Measurements from ENCODE around the gene LRP5.
A peak's percentile ranks its signal among the peaks of the same experiment; 100 is the strongest.

LRP5 gene

DNA sequence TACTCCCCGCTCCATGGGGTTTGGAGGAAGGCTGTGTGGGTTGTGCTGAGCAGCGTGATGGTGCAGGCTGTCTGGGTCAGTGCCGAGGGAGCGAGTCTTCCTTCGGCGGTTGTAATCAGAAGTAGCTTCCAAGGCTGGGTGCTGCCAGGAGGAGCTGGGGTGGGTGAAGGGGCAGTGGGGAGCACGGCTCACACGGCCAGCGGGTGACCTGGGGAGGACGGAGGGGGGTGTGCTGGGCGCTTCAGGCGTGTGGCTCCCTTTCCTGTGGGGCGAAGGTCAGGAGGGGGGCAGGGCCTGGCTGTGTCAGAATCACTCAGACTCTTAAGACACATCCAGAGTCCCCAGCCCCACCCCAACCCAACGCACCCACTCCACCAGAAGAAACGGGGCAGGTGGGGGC, 60.2 kb downstream of the LRP5 start:
- no peak for DNase-seq

DNA sequence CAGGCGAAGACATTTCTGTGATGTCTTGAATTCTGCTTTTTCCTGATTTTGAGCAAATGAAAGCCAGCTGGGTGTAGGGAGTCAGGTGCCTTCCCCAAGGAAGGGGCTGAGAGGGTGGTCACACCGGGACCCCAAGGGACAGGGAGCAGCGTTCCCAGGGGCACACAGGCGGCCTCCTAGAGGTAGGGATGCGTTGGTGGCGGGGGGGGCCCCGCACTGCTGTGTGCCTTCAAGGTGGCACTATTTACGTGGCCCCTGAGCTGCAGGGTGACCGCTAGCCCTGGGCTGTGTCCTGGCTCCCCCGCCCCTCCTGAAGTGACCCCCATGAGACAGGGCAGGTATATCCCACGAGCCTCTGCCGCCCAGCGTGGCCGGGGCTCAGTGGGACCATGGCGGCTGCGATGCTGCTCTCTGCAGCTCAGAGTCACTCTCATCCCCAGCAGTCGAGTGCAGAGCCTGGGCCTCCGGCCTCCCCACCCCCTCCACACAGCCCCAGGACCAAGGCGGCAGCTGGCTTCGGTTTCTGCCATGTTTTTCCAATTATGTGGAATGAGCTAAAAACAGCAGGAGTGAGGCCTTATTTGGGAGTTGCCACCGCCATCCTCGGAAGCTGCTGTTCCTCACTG, 60.9 kb downstream of the LRP5 start:
- no peak for DNase-seq

DNA sequence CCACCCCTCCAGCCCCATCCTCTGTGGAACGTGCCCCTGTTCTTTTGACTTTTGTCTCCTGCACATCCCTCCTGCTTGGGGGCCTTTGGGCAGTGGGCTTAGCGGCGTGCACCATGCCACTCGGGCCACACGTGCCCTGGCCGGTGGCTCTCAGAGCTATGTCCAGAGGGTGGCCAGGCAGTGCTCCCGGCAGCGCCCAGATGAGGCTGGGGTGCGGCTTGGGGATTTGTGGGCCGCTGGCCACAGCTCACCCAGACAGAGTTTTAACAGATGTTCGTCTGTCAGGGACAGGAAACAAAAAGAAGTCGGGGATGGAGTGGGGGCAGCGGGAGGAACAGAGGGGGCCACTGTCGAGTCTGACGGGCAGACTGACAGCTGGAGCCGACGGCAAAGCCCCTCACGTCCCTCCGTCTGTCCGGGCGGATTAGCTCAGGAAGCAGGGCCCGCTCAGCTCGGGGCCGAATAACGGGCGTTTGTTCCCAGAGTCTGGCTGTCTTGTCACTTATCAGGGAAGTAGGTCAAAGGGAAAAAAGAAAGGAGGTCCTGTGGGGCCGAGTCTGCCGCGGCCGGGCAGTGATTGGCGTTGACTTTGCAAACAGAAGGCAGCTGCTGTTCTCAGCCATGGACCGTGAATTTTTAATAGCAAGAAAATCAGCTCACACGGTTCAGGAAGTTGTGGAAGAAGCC, 61.6 kb downstream of the LRP5 start:
- peak; percentile 15 for DNase-seq

DNA sequence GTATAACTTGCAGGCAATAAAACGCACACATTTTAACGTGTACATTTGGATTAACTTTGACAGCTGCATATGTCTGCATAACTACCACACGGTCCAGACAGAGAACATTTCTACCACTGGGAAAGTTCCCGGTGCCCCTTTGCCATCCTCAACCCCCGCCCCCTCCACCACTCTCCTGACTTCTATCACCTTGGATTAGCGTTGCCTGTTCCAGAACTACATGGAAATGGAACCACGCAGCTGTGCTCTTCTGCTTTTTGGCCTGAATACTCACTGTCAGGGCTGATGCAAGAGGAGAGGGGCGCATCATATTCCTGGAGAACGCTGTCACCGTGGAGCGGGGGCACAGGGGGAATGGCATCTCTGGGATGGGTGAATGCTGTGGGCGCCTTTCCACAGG, 62.1 kb downstream of the LRP5 start:
- peak; percentile 26 for DNase-seq

DNA sequence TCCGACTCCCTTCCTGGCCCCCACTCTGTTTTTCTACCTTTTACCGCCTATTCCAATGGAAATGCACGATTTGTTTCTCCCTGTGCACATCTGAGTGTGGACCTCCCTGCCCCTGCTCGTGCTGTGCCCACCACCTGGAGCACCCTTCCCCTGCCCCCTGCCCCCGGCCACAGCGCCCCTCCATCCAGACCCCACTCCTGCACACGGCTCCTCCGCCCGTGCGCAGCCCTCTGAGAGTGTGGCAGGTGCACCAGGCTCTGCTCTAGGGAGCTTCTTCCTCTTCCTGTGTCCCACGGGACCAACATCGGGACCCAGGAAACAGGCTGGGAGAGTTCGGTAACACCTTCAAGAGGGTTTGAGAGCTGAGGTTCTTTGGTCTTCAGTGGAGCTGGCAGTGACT, 62.9 kb downstream of the LRP5 start:
- no peak for DNase-seq

DNA sequence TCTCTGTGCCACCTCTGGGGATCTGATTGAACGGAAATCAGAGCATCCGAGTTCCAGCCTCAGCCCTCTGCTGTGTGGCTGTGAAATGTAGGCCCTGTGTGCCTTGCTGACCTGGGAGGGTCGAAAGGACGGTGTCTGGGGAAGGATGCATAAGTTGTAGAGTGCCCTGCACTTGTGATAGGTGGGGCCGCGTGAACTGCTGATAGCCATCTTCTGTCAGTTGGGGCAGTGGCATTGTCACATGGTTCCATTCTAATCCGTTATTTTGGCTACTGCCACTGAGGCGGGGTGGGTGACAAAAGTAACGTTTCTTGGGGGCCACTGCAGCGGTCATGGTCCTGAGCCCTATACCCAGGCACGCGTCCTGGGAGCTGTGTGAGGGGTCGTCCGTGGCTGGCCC, 63.4 kb downstream of the LRP5 start:
- DNase-seq = no peak

DNA sequence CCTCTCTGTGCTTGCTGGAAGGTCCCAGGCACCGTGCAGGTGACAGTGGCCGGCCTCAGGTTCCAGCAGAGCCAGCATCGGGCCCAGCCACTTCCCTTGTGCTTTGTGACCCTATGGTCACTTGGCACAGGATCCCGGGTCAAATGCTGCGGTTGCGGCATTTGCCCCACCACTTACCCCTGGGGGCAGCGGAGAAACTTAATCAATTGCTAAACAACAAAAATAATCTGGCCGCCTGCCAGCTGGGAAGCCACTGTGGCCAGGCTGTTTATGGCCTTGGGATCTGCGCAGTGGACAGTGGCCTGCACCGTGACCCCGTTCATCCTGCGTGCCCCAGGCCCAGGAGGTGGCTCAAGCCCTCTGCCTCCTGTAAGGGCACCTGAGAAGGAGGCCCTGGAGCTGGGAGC, 65.0 kb downstream of the LRP5 start:
- DNase-seq = no peak

DNA sequence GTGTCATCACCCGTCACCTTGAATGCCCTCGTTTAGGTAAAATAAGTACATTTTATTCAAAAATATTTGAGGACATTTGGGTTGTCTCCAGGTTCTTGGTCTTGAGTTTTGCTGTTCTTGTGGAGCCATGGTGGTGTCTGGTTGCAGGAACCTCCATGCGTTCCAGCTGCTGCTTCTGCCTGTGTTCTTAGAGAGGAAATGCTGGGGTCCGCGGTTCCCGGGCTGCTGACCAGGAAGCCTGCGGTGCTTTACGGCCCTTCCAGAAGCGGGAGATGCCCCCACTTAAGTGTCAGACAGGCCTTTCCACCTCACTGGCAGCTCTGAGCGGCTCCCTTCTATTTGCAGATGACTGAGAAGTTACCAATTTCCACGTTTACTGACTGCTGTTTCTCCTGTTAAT, 66.8 kb downstream of the LRP5 start:
- DNase-seq = no peak

DNA sequence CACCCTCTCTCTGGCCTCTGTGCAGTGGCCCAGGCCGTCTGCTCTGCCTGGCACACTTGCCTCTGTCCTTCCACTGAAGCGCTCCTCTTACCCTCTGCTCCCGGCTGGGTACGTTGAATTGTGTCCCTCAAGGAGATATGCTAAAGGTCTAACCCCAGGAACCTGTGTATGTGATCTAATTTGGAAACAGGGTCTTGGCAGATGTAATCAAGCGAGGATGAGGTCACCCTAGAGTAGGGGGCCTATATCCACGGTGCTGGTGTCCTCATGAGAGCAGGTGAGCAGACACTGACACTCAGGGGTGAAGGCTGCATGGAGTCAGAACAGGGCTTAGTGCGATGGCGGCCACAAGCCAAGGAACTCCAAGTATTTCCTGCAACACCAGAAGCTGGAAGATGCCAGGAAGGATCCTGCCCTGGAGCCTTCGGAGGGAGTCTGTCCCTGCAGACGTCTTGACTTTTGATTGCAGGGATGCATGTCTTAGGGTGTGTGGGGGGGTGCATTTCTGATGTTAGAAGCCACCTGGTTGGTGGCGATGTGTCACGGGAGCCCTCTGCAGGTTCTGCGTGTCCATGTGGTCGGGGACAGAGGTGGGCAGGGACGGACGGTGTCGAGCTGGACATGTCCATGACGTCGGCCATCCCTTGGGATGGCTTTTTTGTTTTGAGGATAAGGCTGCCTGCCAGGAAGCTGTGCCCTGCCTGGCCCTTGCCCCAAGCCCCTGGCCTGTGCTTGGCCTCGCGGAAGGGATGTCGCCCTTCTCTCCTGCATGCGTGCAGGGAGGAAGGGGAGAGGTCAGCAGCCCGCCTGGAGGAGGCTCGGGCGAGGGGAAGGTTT, 68.6 kb downstream of the LRP5 start:
- no peak for DNase-seq

DNA sequence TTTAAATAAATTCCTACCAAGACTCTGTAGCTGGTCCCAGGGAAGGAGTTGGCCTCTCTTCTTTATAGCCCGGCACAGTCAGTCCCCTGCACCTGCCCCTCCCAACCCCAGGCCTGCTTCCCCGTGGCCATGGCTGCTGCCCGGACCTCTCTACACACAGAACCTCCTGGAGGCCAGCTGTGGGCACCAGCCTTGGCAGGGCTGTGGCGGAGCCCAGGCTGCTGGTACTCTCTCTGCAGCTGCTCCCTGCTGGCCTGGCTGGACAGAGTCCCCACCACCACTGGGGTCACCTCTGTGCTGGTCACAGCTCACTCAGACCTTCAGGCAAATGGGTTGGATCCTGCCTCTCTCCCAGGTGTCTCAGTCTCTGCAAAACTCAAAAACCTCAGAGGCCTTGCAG, 69.3 kb downstream of the LRP5 start:
- no peak for DNase-seq

DNA sequence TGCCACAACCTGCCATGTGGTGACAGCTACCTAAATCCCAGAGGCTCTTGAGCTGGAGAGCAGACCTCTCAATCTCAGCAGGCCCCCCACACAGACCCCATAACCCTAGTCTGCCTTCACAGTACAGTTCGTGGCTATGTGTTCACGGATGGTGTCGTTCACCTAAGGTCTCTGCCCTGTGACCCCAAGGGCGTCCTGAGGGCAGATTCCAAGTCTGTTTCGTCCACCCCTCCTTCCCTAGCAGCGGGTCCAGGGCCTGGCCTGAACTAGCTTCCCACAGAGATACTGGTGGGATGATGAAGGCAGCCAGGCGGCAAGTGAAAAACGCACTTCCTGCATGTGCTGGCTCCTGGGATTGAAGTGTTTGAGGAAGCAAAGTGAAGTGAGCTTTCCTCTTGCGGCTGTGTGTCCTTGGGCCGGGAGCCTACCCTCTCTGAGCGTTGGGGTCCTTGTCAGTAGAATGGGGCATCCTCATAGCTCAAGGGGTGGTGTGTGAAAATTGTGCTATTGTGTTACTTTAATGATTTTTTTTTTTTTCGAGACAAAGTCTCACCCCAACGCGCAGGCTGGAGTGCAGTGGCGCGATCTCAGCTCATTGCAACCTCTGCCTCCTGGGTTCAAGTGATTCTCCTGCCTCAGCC, 70.1 kb downstream of the LRP5 start:
- DNase-seq = no peak

DNA sequence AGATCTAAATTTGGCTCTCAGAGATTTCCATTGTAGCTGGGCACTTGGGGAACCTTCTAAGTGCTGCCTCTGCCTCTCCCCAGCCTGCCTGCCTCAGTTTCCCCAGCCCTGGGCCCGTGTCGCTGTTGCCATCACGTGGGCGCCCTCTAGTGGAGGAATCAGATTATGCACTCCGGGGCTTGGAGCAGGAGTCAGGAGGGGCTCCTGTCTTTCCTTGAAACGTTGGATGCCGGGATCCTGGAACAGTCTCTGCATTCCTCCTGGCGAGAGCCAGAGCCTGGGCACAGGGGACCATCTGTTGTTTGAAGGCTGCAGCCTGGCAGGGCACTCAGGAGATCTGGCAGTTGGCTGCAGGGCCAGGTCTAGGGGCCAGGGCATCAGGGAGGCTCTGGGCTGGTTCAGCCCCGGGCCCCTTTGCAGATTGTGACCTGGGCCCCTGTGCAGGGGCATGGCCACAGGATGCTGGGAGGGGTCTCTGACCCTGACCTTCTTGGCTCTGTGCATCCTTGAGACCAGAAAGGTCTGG, 71.6 kb downstream of the LRP5 start:
- peak; percentile 55 for DNase-seq

DNA sequence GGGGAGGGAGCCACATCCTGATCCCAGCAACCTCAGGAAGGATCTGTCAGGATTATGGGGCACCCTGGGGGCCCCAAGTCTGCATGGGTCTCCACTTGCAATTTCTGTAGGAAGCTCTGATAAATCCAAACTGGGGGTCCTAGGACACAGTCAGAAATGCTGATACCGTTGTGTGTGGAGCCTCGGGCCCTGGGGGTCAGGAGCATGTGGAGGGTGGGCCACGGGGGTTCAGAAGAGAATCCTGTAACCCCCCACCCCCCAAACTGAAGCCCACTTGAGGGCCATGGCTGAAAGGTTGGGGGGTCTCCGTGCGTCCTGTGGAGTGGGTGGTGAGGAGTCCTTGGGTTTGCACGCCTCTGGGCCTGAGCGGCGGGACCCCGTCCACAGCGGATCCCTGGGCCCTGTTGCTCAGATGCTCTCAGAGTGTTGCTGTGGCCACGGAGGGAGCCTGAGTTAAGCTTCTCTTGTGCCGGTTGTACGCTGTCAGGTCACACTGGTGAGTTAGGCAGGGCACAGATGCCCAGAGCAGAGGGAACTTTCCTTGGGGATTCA, 72.2 kb downstream of the LRP5 start:
- no peak for DNase-seq

DNA sequence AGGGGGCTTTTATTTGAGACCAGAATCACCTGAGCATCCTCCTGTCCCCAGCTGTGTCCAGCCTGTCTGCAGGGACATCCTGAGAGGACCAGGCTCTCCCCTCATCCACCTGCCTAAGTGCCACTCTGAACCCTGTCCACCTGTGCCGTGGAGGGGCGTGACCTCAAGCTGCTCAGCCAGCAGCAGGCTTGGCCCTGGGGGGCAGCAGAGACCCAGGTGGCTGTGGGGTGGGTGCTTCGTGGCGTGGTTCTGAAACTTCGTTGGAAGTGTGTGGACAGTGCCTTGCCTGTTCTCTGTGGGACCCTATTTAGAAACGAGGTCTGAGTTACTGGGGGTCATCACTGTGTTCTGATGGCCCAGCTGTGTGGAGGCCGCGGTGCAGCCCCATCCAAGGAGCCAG, 72.7 kb downstream of the LRP5 start:
- no peak for DNase-seq

DNA sequence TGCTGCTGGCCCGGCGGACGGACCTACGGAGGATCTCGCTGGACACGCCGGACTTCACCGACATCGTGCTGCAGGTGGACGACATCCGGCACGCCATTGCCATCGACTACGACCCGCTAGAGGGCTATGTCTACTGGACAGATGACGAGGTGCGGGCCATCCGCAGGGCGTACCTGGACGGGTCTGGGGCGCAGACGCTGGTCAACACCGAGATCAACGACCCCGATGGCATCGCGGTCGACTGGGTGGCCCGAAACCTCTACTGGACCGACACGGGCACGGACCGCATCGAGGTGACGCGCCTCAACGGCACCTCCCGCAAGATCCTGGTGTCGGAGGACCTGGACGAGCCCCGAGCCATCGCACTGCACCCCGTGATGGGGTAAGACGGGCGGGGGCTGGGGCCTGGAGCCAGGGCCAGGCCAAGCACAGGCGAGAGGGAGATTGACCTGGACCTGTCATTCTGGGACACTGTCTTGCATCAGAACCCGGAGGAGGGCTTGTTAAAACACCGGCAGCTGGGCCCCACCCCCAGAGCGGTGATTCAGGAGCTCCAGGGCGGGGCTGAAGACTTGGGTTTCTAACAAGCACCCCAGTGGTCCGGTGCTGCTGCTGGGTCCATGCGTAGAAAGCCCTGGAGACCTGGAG, 74.1 kb downstream of the LRP5 start:
- DNase-seq = no peak

DNA sequence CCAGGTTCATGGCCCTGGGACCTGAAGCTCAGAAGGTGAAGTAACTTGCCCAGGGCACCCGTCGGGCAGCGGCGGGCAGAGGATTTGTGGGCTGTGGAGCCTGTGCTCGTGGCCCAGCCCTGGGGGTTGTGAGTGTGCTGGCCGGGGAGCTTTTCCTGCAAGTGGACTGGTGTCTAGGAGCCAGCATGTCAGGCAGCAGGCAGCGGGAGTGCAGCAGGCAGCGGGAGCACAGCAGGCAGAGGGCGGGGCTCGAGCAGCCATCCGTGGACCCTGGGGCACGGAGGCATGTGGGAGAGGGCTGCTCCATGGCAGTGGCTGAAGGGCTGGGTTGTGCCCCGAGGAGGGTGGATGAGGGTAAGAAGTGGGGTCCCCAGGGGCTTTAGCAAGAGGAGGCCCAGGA, 75.4 kb downstream of the LRP5 start:
- no peak for DNase-seq

DNA sequence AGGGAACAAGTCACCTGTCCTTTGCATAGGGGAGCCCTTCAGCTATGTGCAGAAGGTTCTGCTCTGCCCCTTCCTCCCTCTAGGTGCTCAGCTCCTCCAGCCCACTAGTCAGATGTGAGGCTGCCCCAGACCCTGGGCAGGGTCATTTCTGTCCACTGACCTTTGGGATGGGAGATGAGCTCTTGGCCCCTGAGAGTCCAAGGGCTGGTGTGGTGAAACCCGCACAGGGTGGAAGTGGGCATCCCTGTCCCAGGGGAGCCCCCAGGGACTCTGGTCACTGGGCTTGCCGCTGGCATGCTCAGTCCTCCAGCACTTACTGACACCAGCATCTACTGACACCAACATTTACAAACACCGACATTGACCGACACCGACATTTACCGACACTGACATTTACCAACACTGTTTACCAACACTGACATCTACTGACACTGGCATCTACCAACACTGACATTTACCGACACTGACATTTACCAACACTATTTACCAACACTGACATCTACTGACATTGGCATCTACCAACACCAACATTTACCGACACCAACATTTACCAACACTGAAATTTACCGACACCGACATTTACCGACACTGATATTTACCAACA, 76.3 kb downstream of the LRP5 start:
- DNase-seq = no peak

DNA sequence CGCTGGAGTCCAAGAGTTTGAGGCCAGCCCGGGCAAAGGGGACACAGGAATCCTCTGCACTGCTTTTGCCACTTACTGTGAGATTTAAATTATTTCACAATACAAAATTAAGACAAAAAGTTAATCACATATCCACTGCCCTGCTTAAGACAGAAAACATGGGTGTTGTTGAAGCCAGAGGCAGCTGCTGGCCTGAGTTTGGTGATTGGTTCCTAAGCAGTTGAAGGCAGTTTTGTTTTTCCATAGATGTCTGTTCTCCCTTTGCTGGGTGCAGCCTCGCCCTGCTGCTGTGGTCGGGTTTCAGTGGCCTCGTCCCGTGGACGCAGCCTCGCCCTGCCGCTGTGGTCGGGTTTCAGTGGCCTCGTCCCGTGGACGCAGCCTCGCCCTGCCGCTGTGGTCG, 77.9 kb downstream of the LRP5 start:
- DNase-seq = no peak

DNA sequence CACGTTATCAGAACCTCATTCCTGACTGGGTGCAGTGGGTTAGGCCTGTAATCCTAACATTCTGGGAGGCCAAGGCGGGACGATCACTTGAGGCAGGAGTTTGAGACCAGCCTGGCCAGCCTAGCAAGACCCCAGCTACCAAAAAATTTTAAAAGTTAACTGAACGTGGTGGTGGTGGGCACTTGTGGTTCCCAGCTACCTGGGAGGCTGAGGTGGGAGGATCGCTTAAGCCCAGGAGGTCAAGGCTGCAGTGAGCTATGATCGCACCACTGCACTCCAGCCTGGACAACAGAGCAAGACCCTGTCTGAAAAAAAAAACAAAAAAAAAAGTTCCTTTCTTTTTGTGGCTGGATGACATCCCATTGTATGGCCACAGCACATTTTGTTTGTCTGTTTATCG, 80.4 kb downstream of the LRP5 start:
- DNase-seq = no peak

DNA sequence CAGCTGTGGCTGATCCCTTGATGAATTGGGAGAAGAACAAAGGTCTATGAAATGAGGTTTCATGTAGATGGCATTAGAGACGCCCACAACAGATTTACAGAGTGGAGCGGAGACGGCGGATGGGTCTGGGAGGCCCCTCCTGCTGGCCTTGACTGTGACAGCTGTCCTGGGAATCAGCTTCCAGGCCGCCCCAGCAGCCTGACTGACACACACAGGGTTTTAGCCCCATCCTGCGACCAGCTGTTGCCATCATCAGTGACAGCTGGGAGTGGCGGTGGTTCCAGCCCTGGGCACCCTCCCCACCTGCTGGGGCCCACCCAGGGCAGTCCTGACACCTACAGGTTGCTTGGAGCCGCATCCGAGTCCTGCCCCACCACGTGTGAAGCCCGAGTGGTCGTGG, 84.1 kb downstream of the LRP5 start:
- no peak for DNase-seq

DNA sequence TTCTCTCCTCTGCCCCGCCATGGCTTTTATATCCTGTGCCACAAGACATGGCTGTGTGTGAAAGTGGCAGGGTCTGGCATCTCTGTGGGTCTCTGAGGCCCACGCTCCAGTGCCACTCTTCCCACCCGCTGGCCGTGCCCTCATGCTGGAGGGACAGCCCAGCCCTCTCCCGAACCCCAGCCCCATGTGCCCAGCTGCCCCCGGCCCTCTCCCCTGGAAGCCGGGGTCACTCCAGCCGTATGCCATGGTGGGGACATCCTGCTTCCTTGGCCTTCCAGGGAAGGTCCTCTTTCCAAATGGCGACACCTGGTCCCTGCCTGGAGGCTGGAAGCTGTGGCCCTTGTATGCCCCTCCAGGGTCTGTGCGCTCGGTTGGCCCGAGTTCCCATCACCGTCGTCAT, 84.9 kb downstream of the LRP5 start:
- no peak for DNase-seq

Measured in suppressor macrophage treated with lipopolysaccharide for 4 hours (primary cell).